Neural cell (in vitro differentiated cells): Measurements from ENCODE around the gene ACVRL1. TPM values are rescaled to one million over a fixed set of nuclear protein-coding genes. Genes with fewer than 3 reads are reported as not detected.

Experiments used
- H2AFZ ChIP-seq: fragments of 200-600, 300-800 bp; sonication (generic), shearing (Covaris generic); 2 replicates; pipeline ENCODE4 v1.6.0; 2014; ENCODE audit warnings: low read depth, mild to moderate bottlenecking, antibody characterized with exemption, low read length, moderate library complexity
- H3F3A ChIP-seq: fragments of 200-600 bp; shearing (Covaris generic); 2 replicates; pipeline ENCODE4 v1.6.1; 2016; ENCODE audit warnings: mild to moderate bottlenecking, moderate library complexity, mixed read lengths, antibody characterized with exemption, low read length; ENCODE audit not compliant: insufficient read depth, poor library complexity, severe bottlenecking
- H3K27ac ChIP-seq: fragments of 200-600, 300-800 bp; sonication (generic), shearing (Covaris generic); 2 replicates; pipeline ENCODE4 v1.5.1; 2014; ENCODE audit warnings: mild to moderate bottlenecking, low read length, moderate library complexity
- H3K27me3 ChIP-seq: fragments of 300-800, 200-600 bp; sonication (generic), shearing (Covaris generic); 2 replicates; pipeline ENCODE4 v1.6.0; 2014; ENCODE audit warnings: mild to moderate bottlenecking, low read depth, low read length, moderate library complexity; ENCODE audit not compliant: insufficient read depth
- H3K36me3 ChIP-seq: fragments of 300-800, 200-600 bp; sonication (generic), shearing (Covaris generic); 2 replicates; pipeline ENCODE4 v1.5.1; 2014; ENCODE audit warnings: mild to moderate bottlenecking, antibody characterized with exemption, low read length, moderate library complexity; ENCODE audit not compliant: insufficient read depth
- H3K4me2 ChIP-seq: fragments of 300-800, 200-600 bp; sonication (generic), shearing (Covaris generic); 2 replicates; pipeline ENCODE4 v1.6.0; 2014; ENCODE audit warnings: mild to moderate bottlenecking, low read length
- H3K4me3 ChIP-seq: fragments of 300-800, 200-600 bp; sonication (generic), shearing (Covaris generic); 2 replicates; pipeline ENCODE4 v1.5.1; 2014; ENCODE audit warnings: mild to moderate bottlenecking, low read length, moderate library complexity
- H3K79me2 ChIP-seq: fragments of 200-600 bp; shearing (Covaris generic); replicated peaks from 2 replicates; pipeline ENCODE4 v1.6.0; 2014; ENCODE audit warnings: mild to moderate bottlenecking, low read length, moderate library complexity; ENCODE audit not compliant: insufficient read depth
- H3K9ac ChIP-seq: fragments of 300-800, 200-600 bp; sonication (generic), shearing (Covaris generic); 2 replicates; pipeline ENCODE4 v1.6.1; 2016; ENCODE audit warnings: mild to moderate bottlenecking, low read length, mixed read lengths
- H3K9me2 ChIP-seq: fragments of 200-600 bp; shearing (Covaris generic); 2 replicates; pipeline ENCODE4 v1.6.1; 2016; ENCODE audit warnings: mild to moderate bottlenecking, low read length, mixed read lengths; ENCODE audit not compliant: insufficient read depth
- H3K9me3 ChIP-seq: fragments of 200-600, 300-800 bp; sonication (generic), shearing (Covaris generic); 2 replicates; pipeline ENCODE4 v1.6.1; 2016; ENCODE audit warnings: mild to moderate bottlenecking, mixed run types, low read length, moderate library complexity, mixed read lengths
- H4K20me1 ChIP-seq: fragments of 200-600 bp; shearing (Covaris generic); 2 replicates; pipeline ENCODE4 v1.6.1; 2016; ENCODE audit warnings: mild to moderate bottlenecking, mixed run types; ENCODE audit not compliant: insufficient read depth
- CTCF ChIP-seq: fragments of 450-650 bp; IDR thresholded peaks from 2 replicates; pipeline ENCODE4 v1.5.1; 2014; ENCODE audit warnings: antibody characterized with exemption, mild to moderate bottlenecking, moderate library complexity; ENCODE audit not compliant: poor library complexity, severe bottlenecking
- EP300 ChIP-seq: fragments of 450-650 bp; conservative IDR thresholded peaks from 2 replicates; pipeline ENCODE4 v1.6.1; 2014; ENCODE audit warnings: antibody characterized with exemption, mild to moderate bottlenecking, moderate library complexity; ENCODE audit not compliant: poor library complexity, severe bottlenecking
- EZH2 ChIP-seq: fragments of 200-600, 300-800 bp; shearing (Covaris generic), sonication (generic); IDR thresholded peaks from 2 replicates; pipeline ENCODE4 v1.6.1; 2014; ENCODE audit warnings: antibody characterized with exemption, low read length, borderline replicate concordance, mild to moderate bottlenecking; ENCODE audit not compliant: insufficient read depth, poor library complexity, severe bottlenecking
- MXI1 ChIP-seq: fragments of 450-650 bp; conservative IDR thresholded peaks from 2 replicates; pipeline ENCODE4 v1.6.1; 2014; ENCODE audit warnings: antibody characterized with exemption, mild to moderate bottlenecking; ENCODE audit not compliant: poor library complexity, severe bottlenecking
- POLR2AphosphoS5 ChIP-seq: IDR thresholded peaks from 2 replicates; pipeline ENCODE4 v1.6.1; 2012
- RAD21 ChIP-seq: fragments of 450-650 bp; conservative IDR thresholded peaks from 2 replicates; pipeline ENCODE4 v1.6.1; 2014; ENCODE audit warnings: antibody characterized with exemption, mild to moderate bottlenecking, moderate library complexity
- SMC3 ChIP-seq: fragments of 450-650 bp; conservative IDR thresholded peaks from 2 replicates; pipeline ENCODE4 v1.6.1; 2014; ENCODE audit warnings: antibody characterized with exemption, mild to moderate bottlenecking, moderate library complexity; ENCODE audit not compliant: poor library complexity
- TAF1 ChIP-seq: IDR thresholded peaks from 2 replicates; pipeline ENCODE4 v1.6.1; 2012; ENCODE audit warnings: low read depth
- polyA plus RNA-seq: library from polyadenylated mRNA; depleted of rRNA; stranded (reverse); fragments of >200 nt; gene quantifications from 2 replicates; pipeline ENCODE4 v1.2.3, GENCODE V29; 2014
- TF ChIP-seq, protein P1 (sequence below): IDR thresholded peaks from 2 replicates; pipeline ENCODE4 v1.6.1; 2012; ENCODE audit warnings: borderline replicate concordance

The ACVRL1 gene
- polyA plus RNA-seq, 1 donor from 2014 or later = not detected

- no peak overlapping the region for H2AFZ ChIP-seq
- no peaks in the 10 kb centered on the region for H3K9me2 ChIP-seq
- H3K27me3 ChIP-seq = no peaks in the 10 kb centered on the region
- H3K4me2 ChIP-seq = no peak overlapping the region
- H3K36me3 ChIP-seq = no peaks in the 10 kb centered on the region
- H3K79me2 ChIP-seq = peaks cover 89% of the 10 kb centered on the region
- H3K9ac ChIP-seq = no peak overlapping the region
- H3K9me3 ChIP-seq = no peaks in the 10 kb centered on the region
- TF ChIP-seq POLR2AphosphoS5 (no peak), EZH2 (no peak), SMC3 (no peak), EP300 (no peak), MXI1 (no peak), TAF1 (no peak), RAD21 (no peak), CTCF (no peak)
- TF ChIP-seq, protein P1, sequence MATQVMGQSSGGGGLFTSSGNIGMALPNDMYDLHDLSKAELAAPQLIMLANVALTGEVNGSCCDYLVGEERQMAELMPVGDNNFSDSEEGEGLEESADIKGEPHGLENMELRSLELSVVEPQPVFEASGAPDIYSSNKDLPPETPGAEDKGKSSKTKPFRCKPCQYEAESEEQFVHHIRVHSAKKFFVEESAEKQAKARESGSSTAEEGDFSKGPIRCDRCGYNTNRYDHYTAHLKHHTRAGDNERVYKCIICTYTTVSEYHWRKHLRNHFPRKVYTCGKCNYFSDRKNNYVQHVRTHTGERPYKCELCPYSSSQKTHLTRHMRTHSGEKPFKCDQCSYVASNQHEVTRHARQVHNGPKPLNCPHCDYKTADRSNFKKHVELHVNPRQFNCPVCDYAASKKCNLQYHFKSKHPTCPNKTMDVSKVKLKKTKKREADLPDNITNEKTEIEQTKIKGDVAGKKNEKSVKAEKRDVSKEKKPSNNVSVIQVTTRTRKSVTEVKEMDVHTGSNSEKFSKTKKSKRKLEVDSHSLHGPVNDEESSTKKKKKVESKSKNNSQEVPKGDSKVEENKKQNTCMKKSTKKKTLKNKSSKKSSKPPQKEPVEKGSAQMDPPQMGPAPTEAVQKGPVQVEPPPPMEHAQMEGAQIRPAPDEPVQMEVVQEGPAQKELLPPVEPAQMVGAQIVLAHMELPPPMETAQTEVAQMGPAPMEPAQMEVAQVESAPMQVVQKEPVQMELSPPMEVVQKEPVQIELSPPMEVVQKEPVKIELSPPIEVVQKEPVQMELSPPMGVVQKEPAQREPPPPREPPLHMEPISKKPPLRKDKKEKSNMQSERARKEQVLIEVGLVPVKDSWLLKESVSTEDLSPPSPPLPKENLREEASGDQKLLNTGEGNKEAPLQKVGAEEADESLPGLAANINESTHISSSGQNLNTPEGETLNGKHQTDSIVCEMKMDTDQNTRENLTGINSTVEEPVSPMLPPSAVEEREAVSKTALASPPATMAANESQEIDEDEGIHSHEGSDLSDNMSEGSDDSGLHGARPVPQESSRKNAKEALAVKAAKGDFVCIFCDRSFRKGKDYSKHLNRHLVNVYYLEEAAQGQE = no peak
- no peak overlapping the region for H3K27ac ChIP-seq
- H3K4me3 ChIP-seq = peak overlapping the region; percentile 75
- no peaks in the 10 kb centered on the region for H3F3A ChIP-seq
- H4K20me1 ChIP-seq = peaks cover 27% of the 10 kb centered on the region
Measured at GRCh38 chr12:51955702-51956101, 48.4 kb downstream of the ACVRL1 start.

DNA sequence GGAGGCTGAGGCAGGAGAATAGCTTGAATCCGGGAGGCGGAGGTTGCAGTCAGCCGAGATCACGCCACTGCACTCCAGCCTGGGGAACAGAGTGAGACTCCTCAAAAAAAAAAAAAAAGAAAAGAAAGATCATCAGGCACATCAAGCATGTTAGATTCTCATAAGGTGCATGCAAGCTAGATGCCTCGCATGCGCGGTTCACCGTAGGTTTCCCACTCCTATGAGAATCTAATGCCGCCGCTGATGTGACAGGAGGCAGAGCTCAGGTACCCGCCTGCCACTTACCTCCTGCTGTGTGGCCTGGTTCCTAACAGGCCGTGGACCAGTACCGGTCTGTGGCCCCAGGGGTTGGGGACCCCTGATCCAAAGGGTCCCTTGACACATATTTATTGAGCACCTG, 51.2 kb downstream of the ACVRL1 start:
- no peak overlapping the region for H3K27ac ChIP-seq
- no peak for TF ChIP-seq MXI1
- no peak for TF ChIP-seq EZH2
- no peak for TF ChIP-seq RAD21
- no peak for TF ChIP-seq CTCF
- TF ChIP-seq, protein P1 = no peak
- no peak for TF ChIP-seq SMC3
- TF ChIP-seq POLR2AphosphoS5 = no peak
- TF ChIP-seq TAF1 = no peak
- no peak for TF ChIP-seq EP300
- H2AFZ ChIP-seq = no peak overlapping the region

More for the DNA sequence above, 51.2 kb downstream of the ACVRL1 start:
- no peaks in the 10 kb centered on the region for H3K9me2 ChIP-seq
- H4K20me1 ChIP-seq = peaks cover 35% of the 10 kb centered on the region
- H3K9ac ChIP-seq = no peak overlapping the region
- H3K79me2 ChIP-seq = peaks cover 81% of the 10 kb centered on the region
- H3K4me2 ChIP-seq = no peak overlapping the region
- no peak overlapping the region for H3K4me3 ChIP-seq
- H3K27me3 ChIP-seq = no peaks in the 10 kb centered on the region
- no peaks in the 10 kb centered on the region for H3F3A ChIP-seq
- H3K36me3 ChIP-seq = no peaks in the 10 kb centered on the region
- H3K9me3 ChIP-seq = no peaks in the 10 kb centered on the region
